Measurements from ENCODE around the gene GK. TPM values are rescaled to one million over a fixed set of nuclear protein-coding genes. Genes with fewer than 3 reads are reported as not detected.
"Not testable (repeated sequence)": the region's sequence is repeated elsewhere in the genome, so short reads cannot be mapped to it uniquely, and the experiment has no call there.

GK gene
- total and polyA plus RNA-seq, 4 experiments from 2014 or later: 5.2 to 8.4 (median 7.3) TPM

- ChIA-PET POLR2A (ENCODE audit: partially characterized antibody) (no interaction called here), CTCF (ENCODE audit: partially characterized antibody) (interaction anchor here (1.0 kb wide), 1 partner anchor 92 kb away, joined by 4 read pairs; no protein-coding TSS in a partner anchor)
- no peak overlapping the region for H3K4me3 Mint-ChIP-seq
- Histone ChIP-seq H3K27me3 (ENCODE audit: insufficient read depth, low read length) (no peaks in the 10 kb centered on the region), H3K4me1 (ENCODE audit: insufficient read depth, low read length) (no peaks in the 10 kb centered on the region), H3K4me3 (ENCODE audit: low read length in 2 of 2) (no peak overlapping the region), H3K27ac (ENCODE audit: low read depth, low read length) (no peak overlapping the region), H3K9me3 (ENCODE audit: control insufficient read depth in 1 of 2, low read length in 2 of 2) (no peaks in the 10 kb centered on the region), H3K36me3 (ENCODE audit: insufficient read depth, low read length) (no peaks in the 10 kb centered on the region)
- H3K27ac Mint-ChIP-seq: no peak overlapping the region
- H3K27me3 Mint-ChIP-seq: peaks cover 0 to 2% of the 10 kb centered on the region in 2 donors
- intact Hi-C loops (cut with micrococcal nuclease): no loop called here
- no peaks in the 10 kb centered on the region for H3K4me1 Mint-ChIP-seq
- peaks cover 0 to 36% (median 18%) of the 10 kb centered on the region in 8 donors for H3K9me3 Mint-ChIP-seq
- DNase-seq: no peak
- peaks cover 2 to 9% of the 10 kb centered on the region in 2 donors for H3K36me3 Mint-ChIP-seq
These were observed 33.1 kb upstream of the GK start for GRCh38 chrX:30620125-30620524.

GRCh38 chrX:30620980-30621618, 32.1 kb upstream of the GK start:
- Mint-ChIP-seq H3K9me3 (peaks cover 0 to 33% (median 18%) of the 10 kb centered on the region in 8 donors), H3K27me3 (no peaks in the 10 kb centered on the region), H3K4me1 (no peaks in the 10 kb centered on the region), H3K4me3 (no peak overlapping the region), H3K27ac (no peak overlapping the region), H3K36me3 (peaks cover 2 to 9% of the 10 kb centered on the region in 2 donors)
- POLR2A ChIA-PET (ENCODE audit: partially characterized antibody): no interaction called here
- Histone ChIP-seq H3K36me3 (ENCODE audit: insufficient read depth, low read length) (no peaks in the 10 kb centered on the region), H3K4me3 (ENCODE audit: low read length in 2 of 2) (no peak overlapping the region), H3K4me1 (ENCODE audit: insufficient read depth, low read length) (no peaks in the 10 kb centered on the region), H3K27ac (ENCODE audit: low read depth, low read length) (no peak overlapping the region), H3K27me3 (ENCODE audit: insufficient read depth, low read length) (no peaks in the 10 kb centered on the region), H3K9me3 (ENCODE audit: control insufficient read depth in 1 of 2, low read length in 2 of 2) (no peaks in the 10 kb centered on the region)
- intact Hi-C loops (cut with micrococcal nuclease): no loop called here
- DNase-seq: no peak
- CTCF ChIA-PET (ENCODE audit: partially characterized antibody): interaction anchor here (1.0 kb wide), 1 partner anchor 91 kb away, joined by 4 read pairs; no protein-coding TSS in a partner anchor

GRCh38 chrX:30622361-30622760, 30.9 kb upstream of the GK start:
- intact Hi-C loops (cut with micrococcal nuclease): no loop called here
- Histone ChIP-seq H3K9me3 (ENCODE audit: control insufficient read depth in 1 of 2, low read length in 2 of 2) (no peaks in the 10 kb centered on the region), H3K27ac (ENCODE audit: low read depth, low read length) (no peak overlapping the region), H3K27me3 (ENCODE audit: insufficient read depth, low read length) (no peaks in the 10 kb centered on the region), H3K4me3 (ENCODE audit: low read length in 2 of 2) (no peak overlapping the region), H3K36me3 (ENCODE audit: insufficient read depth, low read length) (no peaks in the 10 kb centered on the region), H3K4me1 (ENCODE audit: insufficient read depth, low read length) (no peaks in the 10 kb centered on the region)
- H3K4me3 Mint-ChIP-seq: no peak overlapping the region
- no peak overlapping the region for H3K27ac Mint-ChIP-seq
- no peaks in the 10 kb centered on the region for H3K27me3 Mint-ChIP-seq
- peaks cover 2 to 9% of the 10 kb centered on the region in 2 donors for H3K36me3 Mint-ChIP-seq
- no peaks in the 10 kb centered on the region for H3K4me1 Mint-ChIP-seq
- ChIA-PET CTCF (ENCODE audit: partially characterized antibody) (no interaction called here), POLR2A (ENCODE audit: partially characterized antibody) (no interaction called here)
- no peak for DNase-seq
- peaks cover 0 to 26% (median 15%) of the 10 kb centered on the region in 8 donors for H3K9me3 Mint-ChIP-seq

GRCh38 chrX:30626402-30626801, 26.8 kb upstream of the GK start:
- Histone ChIP-seq H3K4me1 (ENCODE audit: insufficient read depth, low read length) (no peaks in the 10 kb centered on the region), H3K27ac (ENCODE audit: low read depth, low read length) (no peak overlapping the region), H3K27me3 (ENCODE audit: insufficient read depth, low read length) (no peaks in the 10 kb centered on the region), H3K4me3 (ENCODE audit: low read length in 2 of 2) (no peak overlapping the region), H3K36me3 (ENCODE audit: insufficient read depth, low read length) (no peaks in the 10 kb centered on the region), H3K9me3 (ENCODE audit: control insufficient read depth in 1 of 2, low read length in 2 of 2) (no peaks in the 10 kb centered on the region)
- intact Hi-C loops (cut with micrococcal nuclease): no loop called here
- DNase-seq: no peak
- H3K9me3 Mint-ChIP-seq: peaks cover 0 to 16% (median 10%) of the 10 kb centered on the region in 8 donors
- H3K4me3 Mint-ChIP-seq: no peak overlapping the region
- peaks cover 2 to 6% of the 10 kb centered on the region in 2 donors for H3K36me3 Mint-ChIP-seq
- no peak overlapping the region for H3K27ac Mint-ChIP-seq
- ChIA-PET CTCF (ENCODE audit: partially characterized antibody) (no interaction called here), POLR2A (ENCODE audit: partially characterized antibody) (no interaction called here)
- H3K4me1 Mint-ChIP-seq: no peaks in the 10 kb centered on the region
- H3K27me3 Mint-ChIP-seq: no peaks in the 10 kb centered on the region

GRCh38 chrX:30627818-30628652, 25.2 kb upstream of the GK start:
- H3K36me3 ChIP-seq (ENCODE audit: insufficient read depth, low read length): no peaks in the 10 kb centered on the region
- no peak overlapping the region for H3K4me3 ChIP-seq (ENCODE audit: low read length in 2 of 2)
- POLR2A ChIA-PET (ENCODE audit: partially characterized antibody): no interaction called here
- no peaks in the 10 kb centered on the region for H3K27me3 Mint-ChIP-seq
- H3K4me3 Mint-ChIP-seq: no peak overlapping the region
- DNase-seq: no peak
- no peak overlapping the region for H3K27ac Mint-ChIP-seq
- CTCF ChIA-PET (ENCODE audit: partially characterized antibody): no interaction called here
- intact Hi-C loops (cut with micrococcal nuclease): no loop called here
- H3K36me3 Mint-ChIP-seq: no peaks in the 10 kb centered on the region
- no peaks in the 10 kb centered on the region for H3K4me1 Mint-ChIP-seq
- H3K9me3 Mint-ChIP-seq: peaks cover 0 to 3% (median 0%) of the 10 kb centered on the region in 8 donors
- no peak overlapping the region for H3K27ac ChIP-seq (ENCODE audit: low read depth, low read length)
- no peaks in the 10 kb centered on the region for H3K27me3 ChIP-seq (ENCODE audit: insufficient read depth, low read length)
- no peaks in the 10 kb centered on the region for H3K4me1 ChIP-seq (ENCODE audit: insufficient read depth, low read length)
- H3K9me3 ChIP-seq (ENCODE audit: control insufficient read depth in 1 of 2, low read length in 2 of 2): no peaks in the 10 kb centered on the region

- H3K9me3 Mint-ChIP-seq; H3K4me3 Mint-ChIP-seq; DNase-seq; H3K27me3 Mint-ChIP-seq; H3K9me3 ChIP-seq (ENCODE audit: control insufficient read depth in 1 of 2, low read length in 2 of 2); H3K4me1 ChIP-seq (ENCODE audit: insufficient read depth, low read length); H3K36me3 Mint-ChIP-seq; H3K27ac ChIP-seq (ENCODE audit: low read depth, low read length); H3K36me3 ChIP-seq (ENCODE audit: insufficient read depth, low read length); H3K4me1 Mint-ChIP-seq; H3K27ac Mint-ChIP-seq; intact Hi-C loops (cut with micrococcal nuclease); POLR2A ChIA-PET (ENCODE audit: partially characterized antibody); H3K4me3 ChIP-seq (ENCODE audit: low read length in 2 of 2); H3K27me3 ChIP-seq (ENCODE audit: insufficient read depth, low read length): not testable (repeated sequence)
- CTCF ChIA-PET (ENCODE audit: partially characterized antibody): interaction anchor here (1.7 to 2.4 kb wide), 3 partner anchors 64 to 101 kb away, joined by 3 to 27 read pairs (median 5); no protein-coding TSS in a partner anchor
These were observed 19.2 kb upstream of the GK start for GRCh38 chrX:30634070-30634469.

- peaks cover 0 to 2% (median 0%) of the 10 kb centered on the region in 4 donors for H3K4me1 Mint-ChIP-seq
- Histone ChIP-seq H3K4me1 (ENCODE audit: insufficient read depth, low read length) (no peaks in the 10 kb centered on the region), H3K9me3 (ENCODE audit: control insufficient read depth in 1 of 2, low read length in 2 of 2) (no peaks in the 10 kb centered on the region), H3K27ac (ENCODE audit: low read depth, low read length) (no peak overlapping the region), H3K27me3 (ENCODE audit: insufficient read depth, low read length) (no peaks in the 10 kb centered on the region), H3K4me3 (ENCODE audit: low read length in 2 of 2) (no peak overlapping the region), H3K36me3 (ENCODE audit: insufficient read depth, low read length) (no peaks in the 10 kb centered on the region)
- H3K27me3 Mint-ChIP-seq: no peaks in the 10 kb centered on the region
- peaks cover 0 to 2% (median 0%) of the 10 kb centered on the region in 8 donors for H3K9me3 Mint-ChIP-seq
- intact Hi-C loops (cut with micrococcal nuclease): loop anchor here (1.0 kb wide), 1 partner anchor 78 kb away; no protein-coding TSS in a partner anchor
- H3K4me3 Mint-ChIP-seq: no peak overlapping the region
- no peaks in the 10 kb centered on the region for H3K36me3 Mint-ChIP-seq
- DNase-seq: peak in 2 of 5 donors; percentile 7 to 10
- H3K27ac Mint-ChIP-seq: peak overlapping the region in 1 of 7 donors; percentile 30
- ChIA-PET CTCF (ENCODE audit: partially characterized antibody) (interaction anchor here (0.6 to 2.4 kb wide), 9 partner anchors 17 to 100 kb away, joined by 3 to 27 read pairs (median 4); no protein-coding TSS in a partner anchor), POLR2A (ENCODE audit: partially characterized antibody) (no interaction called here)
These were observed 17.6 kb upstream of the GK start for GRCh38 chrX:30635630-30636029.

Data from CD4-positive, alpha-beta memory T cell (primary cell).